Lower lobe of right lung (tissue), 2 donors: Measurements from ENCODE around the gene ANXA3. TPM values are rescaled to one million over a fixed set of nuclear protein-coding genes. Genes with fewer than 3 reads are reported as not detected.
A peak's percentile ranks its signal among the peaks of the same experiment; 100 is the strongest.

Experiments
- ATAC-seq, 2 donors: fragments of 200-7000 bp; cut with Tn5 transposase; one replicate each; pipeline ENCODE4 v1.9.1; 2020 to 2022; ENCODE audit warnings: mild to moderate bottlenecking in 2 of 2, moderate library complexity in 2 of 2
- DNase-seq: peaks from one replicate; pipeline ENCODE4 v3.0.0-alpha.2; 2020
- H3K27ac ChIP-seq: fragments of 200-600 bp; one replicate; pipeline ENCODE4 v1.8.0; 2022
- H3K27me3 ChIP-seq: fragments of 200-600 bp; one replicate; pipeline ENCODE4 v1.8.0; 2022; ENCODE audit warnings: low read depth
- H3K36me3 ChIP-seq: fragments of 200-600 bp; one replicate; pipeline ENCODE4 v1.8.0; 2022; ENCODE audit warnings: mild to moderate bottlenecking
- H3K4me1 ChIP-seq: fragments of 200-600 bp; one replicate; pipeline ENCODE4 v1.8.0; 2022
- H3K4me3 ChIP-seq: fragments of 200-600 bp; one replicate; pipeline ENCODE4 v1.8.0; 2022; ENCODE audit warnings: mild to moderate bottlenecking
- H3K9me3 ChIP-seq: fragments of 200-600 bp; one replicate; pipeline ENCODE4 v1.8.0; 2022
- intact Hi-C: fragments of 100-400 bp; cut with DNase I; formaldehyde crosslinking; loops from one replicate; pipeline ENCODE4 v1.11.0; 2022
- total RNA-seq: library from RNA; stranded (reverse); fragmentation: NEBNext Ultra II Directional; extraction: Animal tissue kit (Norgen Biotek cat#: 25700); gene quantifications from one replicate; pipeline ENCODE4 v1.2.1, GENCODE V29; 2021
- TF ChIP-seq, protein P1 (sequence below): fragments of 200-600 bp; IDR thresholded peaks from one replicate; pipeline ENCODE4 v1.8.0; 2022; ENCODE audit warnings: antibody characterized with exemption, mild to moderate bottlenecking
- donor health status: DM: no; HTN: yes; CAD: no; lungs with severe emphysema.

Gene ANXA3
- total RNA-seq, 1 donor from 2014 or later, result 148 TPM

DNA sequence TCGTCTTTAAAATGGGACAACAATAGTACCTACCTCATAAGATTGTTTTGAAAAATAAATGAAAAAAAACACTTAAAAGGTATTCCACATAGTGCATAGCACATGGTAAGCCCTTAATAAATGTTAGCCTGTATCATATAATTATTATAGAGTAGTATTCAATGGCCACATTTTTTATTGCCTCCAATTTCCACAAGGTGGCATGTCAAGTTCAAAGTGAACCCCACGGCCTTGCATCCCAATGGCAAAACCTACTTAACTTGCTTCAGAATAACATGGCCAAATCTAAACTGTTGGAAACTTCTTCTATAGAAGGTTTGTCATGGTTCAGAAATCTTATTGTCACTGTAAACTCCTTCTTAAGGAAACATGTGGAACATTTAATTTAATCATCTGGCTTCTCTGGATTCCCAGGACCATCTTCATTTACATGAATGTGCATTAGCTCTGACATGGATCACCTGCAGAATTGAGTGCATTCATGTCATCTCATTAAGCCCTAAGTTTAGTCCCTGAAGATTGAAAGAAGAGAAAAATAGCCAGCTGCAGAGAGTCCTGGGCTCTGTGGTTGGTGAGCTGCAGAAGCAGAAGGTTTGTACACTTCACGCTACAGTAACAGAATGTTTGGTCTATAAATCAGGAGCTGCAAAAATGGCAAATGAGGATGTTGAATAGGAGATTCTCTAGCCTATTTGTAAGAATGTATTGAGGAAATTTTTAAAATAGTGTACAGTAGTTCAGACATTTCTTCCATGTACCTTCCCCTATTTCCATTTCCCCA is 61.0 kb downstream of the ANXA3 start:
- Histone ChIP-seq H3K9me3 (no peaks in the 10 kb centered on the region), H3K27ac (no peak overlapping the region), H3K36me3 (no peaks in the 10 kb centered on the region), H3K4me3 (no peak overlapping the region), H3K27me3 (no peaks in the 10 kb centered on the region), H3K4me1 (peaks cover 10% of the 10 kb centered on the region)
- TF ChIP-seq, protein P1, sequence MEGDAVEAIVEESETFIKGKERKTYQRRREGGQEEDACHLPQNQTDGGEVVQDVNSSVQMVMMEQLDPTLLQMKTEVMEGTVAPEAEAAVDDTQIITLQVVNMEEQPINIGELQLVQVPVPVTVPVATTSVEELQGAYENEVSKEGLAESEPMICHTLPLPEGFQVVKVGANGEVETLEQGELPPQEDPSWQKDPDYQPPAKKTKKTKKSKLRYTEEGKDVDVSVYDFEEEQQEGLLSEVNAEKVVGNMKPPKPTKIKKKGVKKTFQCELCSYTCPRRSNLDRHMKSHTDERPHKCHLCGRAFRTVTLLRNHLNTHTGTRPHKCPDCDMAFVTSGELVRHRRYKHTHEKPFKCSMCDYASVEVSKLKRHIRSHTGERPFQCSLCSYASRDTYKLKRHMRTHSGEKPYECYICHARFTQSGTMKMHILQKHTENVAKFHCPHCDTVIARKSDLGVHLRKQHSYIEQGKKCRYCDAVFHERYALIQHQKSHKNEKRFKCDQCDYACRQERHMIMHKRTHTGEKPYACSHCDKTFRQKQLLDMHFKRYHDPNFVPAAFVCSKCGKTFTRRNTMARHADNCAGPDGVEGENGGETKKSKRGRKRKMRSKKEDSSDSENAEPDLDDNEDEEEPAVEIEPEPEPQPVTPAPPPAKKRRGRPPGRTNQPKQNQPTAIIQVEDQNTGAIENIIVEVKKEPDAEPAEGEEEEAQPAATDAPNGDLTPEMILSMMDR, result peak; percentile 60
- intact Hi-C loops, result loop anchor here (5.0 kb wide), 1 partner anchor 250 kb away; no protein-coding TSS in a partner anchor
- ATAC-seq (peak; percentile 52 to 73), DNase-seq (no peak)

DNA sequence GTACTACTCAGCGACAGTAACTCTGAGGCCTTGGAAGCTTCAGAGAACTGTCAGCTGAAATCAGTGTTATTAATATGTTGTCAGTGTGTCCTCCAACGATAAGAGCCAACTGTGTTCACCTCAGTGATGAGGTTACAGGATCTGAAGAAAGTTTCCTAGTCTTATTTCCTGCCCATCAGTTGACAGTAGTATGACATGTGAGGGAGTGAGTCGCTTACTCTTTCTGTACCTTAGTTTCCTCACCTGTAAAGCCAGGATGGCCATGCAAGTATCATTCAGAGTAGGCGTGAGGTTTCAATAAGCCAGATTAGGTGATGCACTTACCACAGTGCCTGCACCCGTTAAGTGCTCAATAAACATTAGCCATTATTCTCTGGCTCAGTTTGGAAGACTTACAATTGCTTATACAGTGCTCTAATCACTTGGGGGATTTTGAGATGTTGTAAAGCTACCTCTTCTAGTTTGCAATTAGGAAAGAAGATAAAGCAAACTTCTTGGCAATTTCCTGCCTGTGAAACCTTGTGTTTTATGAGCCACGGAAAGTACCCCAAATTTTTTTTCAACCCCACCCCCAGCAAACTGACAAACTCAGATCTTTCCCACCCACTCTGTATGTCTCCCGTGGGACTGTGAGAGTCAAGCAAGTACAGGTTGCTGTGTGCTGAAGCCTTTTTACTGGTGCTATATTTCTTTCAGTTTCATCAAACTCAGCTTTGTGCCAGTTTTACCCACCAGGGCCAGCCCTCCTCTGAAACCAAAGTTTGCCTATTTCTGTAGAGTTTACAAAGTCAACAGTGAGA is 62.2 kb downstream of the ANXA3 start:
- H3K4me3 ChIP-seq, result no peak overlapping the region
- ATAC-seq (peak in 1 of 2 donors; percentile 26), DNase-seq (no peak)
- H3K9me3 ChIP-seq, result no peaks in the 10 kb centered on the region
- no peaks in the 10 kb centered on the region for H3K27me3 ChIP-seq
- no peak overlapping the region for H3K27ac ChIP-seq
- no peaks in the 10 kb centered on the region for H3K36me3 ChIP-seq
- H3K4me1 ChIP-seq, result peaks cover 10% of the 10 kb centered on the region
- TF ChIP-seq, protein P1, result no peak
- intact Hi-C loops, result loop anchor here (5.0 kb wide), 1 partner anchor 249 kb away; no protein-coding TSS in a partner anchor

DNA sequence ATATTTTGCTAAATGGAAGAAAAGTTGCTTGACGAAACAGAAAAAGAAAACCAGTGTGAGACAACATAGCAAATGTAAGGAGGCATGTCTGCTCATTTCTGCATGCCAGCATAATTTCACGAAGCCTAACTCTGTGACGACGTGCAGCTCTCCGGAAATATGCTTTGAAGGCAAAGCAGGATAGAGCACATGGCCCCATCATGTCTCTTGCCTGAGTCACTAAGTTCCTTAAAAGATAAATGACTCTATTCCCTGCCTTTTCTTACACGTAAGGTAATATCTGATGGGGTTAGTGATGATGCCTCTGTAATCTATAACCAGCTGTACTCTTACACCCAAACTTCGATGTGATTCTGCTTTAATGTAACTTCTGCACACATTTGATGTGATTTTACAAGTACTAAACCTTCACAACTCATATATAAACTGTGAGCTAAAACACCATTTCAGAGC is 64.5 kb downstream of the ANXA3 start:
- H3K27ac ChIP-seq, result no peak overlapping the region

DNA sequence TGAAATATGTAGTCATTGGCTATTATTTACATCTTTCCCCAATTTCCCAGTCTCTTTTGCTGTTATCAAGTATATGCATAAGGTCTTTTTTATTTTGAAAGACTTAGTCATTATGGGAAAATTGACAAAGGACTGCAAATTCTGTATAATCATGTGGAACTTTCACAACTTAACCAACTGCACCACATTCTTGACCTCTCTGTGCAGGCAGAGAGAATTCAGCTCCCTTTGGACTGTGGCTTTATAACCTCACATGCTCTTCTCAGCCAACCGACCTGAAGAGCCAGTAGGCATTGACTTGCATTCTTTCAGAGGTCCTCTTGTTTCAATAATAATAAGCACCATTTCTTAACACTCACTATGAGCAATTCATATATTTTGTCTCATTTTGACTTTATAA is 66.9 kb downstream of the ANXA3 start:
- no peak for DNase-seq
- intact Hi-C loops, result no loop called here
- no peak for ATAC-seq

More for the DNA sequence above, 64.5 kb downstream of the ANXA3 start:
- no peak for ATAC-seq
- intact Hi-C loops, result no loop called here
- H3K9me3 ChIP-seq, result no peaks in the 10 kb centered on the region
- H3K27me3 ChIP-seq, result no peaks in the 10 kb centered on the region
- peaks cover 10% of the 10 kb centered on the region for H3K4me1 ChIP-seq
- TF ChIP-seq, protein P1, result no peak
- H3K36me3 ChIP-seq, result no peaks in the 10 kb centered on the region
- DNase-seq, result no peak
- no peak overlapping the region for H3K4me3 ChIP-seq

DNA sequence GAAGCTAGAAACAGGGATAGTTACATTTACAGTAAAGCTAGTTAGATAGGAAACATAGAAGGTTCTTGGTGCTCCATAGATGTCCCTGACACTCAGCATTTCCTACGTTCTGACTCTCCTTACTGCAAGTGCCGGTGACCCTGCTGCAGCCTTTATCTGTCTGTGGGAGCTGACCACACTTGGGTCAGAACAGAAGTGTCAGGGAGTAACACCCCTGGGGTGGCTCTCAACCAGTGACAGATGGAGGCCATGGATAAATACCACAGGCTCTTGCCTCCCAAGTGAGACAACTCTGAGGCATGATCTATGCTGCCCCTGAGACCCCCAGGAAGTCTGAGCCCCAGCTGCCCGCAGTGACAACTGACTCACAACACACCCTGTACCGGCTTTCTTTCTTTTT is 69.8 kb downstream of the ANXA3 start:
- no peaks in the 10 kb centered on the region for H3K4me1 ChIP-seq
- no peak overlapping the region for H3K4me3 ChIP-seq
- intact Hi-C loops, result no loop called here
- no peaks in the 10 kb centered on the region for H3K27me3 ChIP-seq
- H3K27ac ChIP-seq, result no peak overlapping the region
- DNase-seq (no peak), ATAC-seq (peak in 1 of 2 donors; percentile 25)
- H3K9me3 ChIP-seq, result no peaks in the 10 kb centered on the region
- H3K36me3 ChIP-seq, result no peaks in the 10 kb centered on the region
- TF ChIP-seq, protein P1, result no peak

More for the DNA sequence above, 66.9 kb downstream of the ANXA3 start:
- Histone ChIP-seq H3K27ac (no peak overlapping the region), H3K36me3 (no peaks in the 10 kb centered on the region), H3K4me3 (no peak overlapping the region), H3K27me3 (no peaks in the 10 kb centered on the region), H3K4me1 (peaks cover 7% of the 10 kb centered on the region), H3K9me3 (no peaks in the 10 kb centered on the region)
- TF ChIP-seq, protein P1, result no peak
